GM23338 (cell line): ENCODE data around the gene TOX4. TPM values are rescaled to one million over a fixed set of nuclear protein-coding genes. Genes with fewer than 3 reads are reported as not detected.

ENCODE experiments used
- ATAC-seq: fragments of 200-7000 bp; cut with Tn5 transposase; 3 replicates; pipeline ENCODE4 v1.9.1; 2020
- DNase-seq: peaks from one replicate; pipeline ENCODE4 v3.0.0-alpha.2; 2015; ENCODE audit warnings: low spot score
- H2AFZ ChIP-seq: fragments of 200-600 bp; sonication (generic); 2 replicates; pipeline ENCODE4 v1.8.0; 2016; ENCODE audit warnings: antibody characterized with exemption, mild to moderate bottlenecking, moderate library complexity
- H3F3A ChIP-seq: fragments of 200-600 bp; sonication (generic); replicated peaks from 2 replicates; pipeline ENCODE4 v1.8.0; 2017; ENCODE audit warnings: antibody characterized with exemption, mixed run types, low read depth
- H3K27ac ChIP-seq: fragments of 200-600 bp; sonication (generic); 2 replicates; pipeline ENCODE4 v1.6.1; 2016; ENCODE audit warnings: low read depth
- H3K27me3 ChIP-seq: fragments of 200-600 bp; sonication (generic); 2 replicates; pipeline ENCODE4 v1.8.0; 2016; ENCODE audit warnings: mild to moderate bottlenecking, mixed run types, moderate library complexity; ENCODE audit not compliant: insufficient read depth
- H3K36me3 ChIP-seq: fragments of 200-600 bp; sonication (generic); 2 replicates; pipeline ENCODE4 v1.8.0; 2016; ENCODE audit warnings: mild to moderate bottlenecking; ENCODE audit not compliant: insufficient read depth
- H3K4me1 ChIP-seq: fragments of 200-600 bp; sonication (generic); 2 replicates; pipeline ENCODE4 v1.8.0; 2016; ENCODE audit warnings: mild to moderate bottlenecking, moderate library complexity; ENCODE audit not compliant: insufficient read depth
- H3K4me2 ChIP-seq: fragments of 200-600 bp; sonication (generic); 2 replicates; pipeline ENCODE4 v1.7.1; 2017; ENCODE audit warnings: mixed run types
- H3K4me3 ChIP-seq: fragments of 200-600 bp; sonication (generic); 2 replicates; pipeline ENCODE4 v1.6.1; 2016; ENCODE audit warnings: mixed run types
- H3K79me2 ChIP-seq: fragments of 200-600 bp; sonication (generic); replicated peaks from 2 replicates; pipeline ENCODE4 v1.8.0; 2017; ENCODE audit warnings: mild to moderate bottlenecking; ENCODE audit not compliant: insufficient read depth
- H3K9me2 ChIP-seq: fragments of 200-600 bp; sonication (generic); 2 replicates; pipeline ENCODE4 v1.8.0; 2017; ENCODE audit not compliant: insufficient read depth
- H4K20me1 ChIP-seq: fragments of 200-600 bp; sonication (generic); replicated peaks from 2 replicates; pipeline ENCODE4 v1.8.0; 2017; ENCODE audit warnings: mild to moderate bottlenecking; ENCODE audit not compliant: insufficient read depth
- H3K27ac Mint-ChIP-seq: 2 replicates; pipeline ENCODE4 v1.8.0; 2020; ENCODE audit warnings: inconsistent platforms, mild to moderate bottlenecking, moderate library complexity, mixed read lengths
- H3K27me3 Mint-ChIP-seq: 3 replicates; pipeline ENCODE4 v1.8.0; 2022; ENCODE audit warnings: low read depth, mild to moderate bottlenecking, moderate library complexity, mixed read lengths, inconsistent platforms; ENCODE audit not compliant: insufficient read depth, poor library complexity
- H3K36me3 Mint-ChIP-seq: 3 replicates; pipeline ENCODE4 v1.8.0; 2021; ENCODE audit warnings: low read depth, mild to moderate bottlenecking, inconsistent platforms, moderate library complexity, mixed read lengths
- H3K4me1 Mint-ChIP-seq: 3 replicates; pipeline ENCODE4 v1.8.0; 2020; ENCODE audit warnings: mild to moderate bottlenecking, inconsistent platforms, mixed read lengths
- H3K4me3 Mint-ChIP-seq: 3 replicates; pipeline ENCODE4 v1.8.0; 2021; ENCODE audit warnings: moderate library complexity, mild to moderate bottlenecking, inconsistent platforms, mixed read lengths
- H3K9me3 Mint-ChIP-seq: 3 replicates; pipeline ENCODE4 v1.8.0; 2020; ENCODE audit warnings: moderate library complexity, mild to moderate bottlenecking, inconsistent platforms, mixed read lengths
- CTCF ChIP-seq, 2 experiments: fragments of 200-600 bp in 1 of 2; sonication (generic) in 1 of 2; conservative IDR thresholded peaks; 2 replicates each; pipeline versions ENCODE4 v1.5.1 to v1.6.1; 2016 to 2017; ENCODE audit warnings: antibody characterized with exemption in 2 of 2, low read depth in 2 of 2, mild to moderate bottlenecking in 2 of 2, moderate library complexity in 1 of 2
- POLR2AphosphoS5 ChIP-seq: IDR thresholded peaks from 2 replicates; pipeline ENCODE4 v1.6.1; 2016; ENCODE audit warnings: antibody characterized with exemption, low read depth
- REST ChIP-seq: IDR thresholded peaks from one replicate; pipeline ENCODE4 v1.6.1; 2018; ENCODE audit warnings: antibody characterized with exemption; ENCODE audit not compliant: unreplicated experiment
- ZNF462 ChIP-seq: fragments of 250-450 bp; sonication (Bioruptor Pico); IDR thresholded peaks from 2 replicates; pipeline ENCODE4 v1.5.0; 2020; ENCODE audit warnings: mild to moderate bottlenecking, moderate library complexity
- polyA plus RNA-seq: library from polyadenylated mRNA; unstranded; fragments of >200 nt; fragmentation: Nextera tagmentation; extraction: Ambion mirVana; gene quantifications from 2 replicates; pipeline ENCODE4 v1.2.1, GENCODE V29; 2016
- total RNA-seq: library from RNA; depleted of rRNA; stranded (reverse); fragments of >200 nt; shearing (Covaris generic); gene quantifications from 2 replicates; pipeline ENCODE4 v1.2.3, GENCODE V29; 2014

Gene TOX4
- total and polyA plus RNA-seq, 2 experiments from 2014 or later: 45.6 to 72.8 TPM

GRCh38 chr14:21428930-21429329 lies 48.1 kb upstream of the TOX4 start:
- H3K4me3 ChIP-seq: no peak overlapping the region

More at GRCh38 chr14:21428930-21429329, 48.1 kb upstream of the TOX4 start:
- Mint-ChIP-seq H3K27ac (no peak overlapping the region), H3K9me3 (no peaks in the 10 kb centered on the region; the same call in 2 of the 3 replicates), H3K4me1 (no peaks in the 10 kb centered on the region), H3K4me3 (no peak overlapping the region), H3K36me3 (peaks cover 83% of the 10 kb centered on the region), H3K27me3 (peaks cover 2% of the 10 kb centered on the region)
- Histone ChIP-seq H3K4me2 (no peak overlapping the region), H3K79me2 (peaks cover 47% of the 10 kb centered on the region), H3K27ac (no peak overlapping the region), H3K27me3 (no peaks in the 10 kb centered on the region), H3K4me1 (no peaks in the 10 kb centered on the region), H3K36me3 (peaks cover 67% of the 10 kb centered on the region), H3F3A (peaks cover 11% of the 10 kb centered on the region; the same call in 1 of the 2 replicates), H4K20me1 (peaks cover 24% of the 10 kb centered on the region; the same call in 1 of the 2 replicates), H3K9me2 (no peaks in the 10 kb centered on the region), H2AFZ (no peak overlapping the region)
- DNase-seq: no peak
- ATAC-seq: no peak
- TF ChIP-seq ZNF462 (CRISPR knock-in tag): no peak
- TF ChIP-seq POLR2AphosphoS5: no peak
- TF ChIP-seq CTCF (conservative IDR thresholded peaks at IDR 0.05; ENCODE audit: low read depth in 2 of 2): no peak
- no peak for TF ChIP-seq REST
